CD4-positive, alpha-beta T cell treated with Interleukin-15 for 4 hours (primary cell): ENCODE measurements around the gene PDCD1.

Source experiments
- DNase-seq: peaks from one replicate; pipeline ENCODE4 v3.0.0-alpha.2; 2020; ENCODE audit warnings: low spot score

Gene PDCD1

GRCh38 chr2:241895712-241896641, 37.3 kb upstream of the PDCD1 start:
- DNase-seq = no peak

GRCh38 chr2:241895427-241895711, 36.7 kb upstream of the PDCD1 start:
- no peak for DNase-seq

GRCh38 chr2:241894681-241895426, 36.2 kb upstream of the PDCD1 start:
- DNase-seq = no peak

GRCh38 chr2:241894056-241894641, 35.5 kb upstream of the PDCD1 start:
- no peak for DNase-seq

GRCh38 chr2:241893265-241893664, 34.6 kb upstream of the PDCD1 start:
- no peak for DNase-seq

- DNase-seq = no peak
Measured at GRCh38 chr2:241892299-241893137, 33.8 kb upstream of the PDCD1 start.

- no peak for DNase-seq
Measured at GRCh38 chr2:241891988-241892298, 33.2 kb upstream of the PDCD1 start.

GRCh38 chr2:241891315-241891987, 32.8 kb upstream of the PDCD1 start:
- no peak for DNase-seq

GRCh38 chr2:241890524-241891235, 32.0 kb upstream of the PDCD1 start:
- no peak for DNase-seq

GRCh38 chr2:241888641-241889040, 29.9 kb upstream of the PDCD1 start:
- DNase-seq = no peak

- no peak for DNase-seq
Measured at GRCh38 chr2:241887806-241888522, 29.3 kb upstream of the PDCD1 start.

- no peak for DNase-seq
Measured at GRCh38 chr2:241886840-241887447, 28.2 kb upstream of the PDCD1 start.

GRCh38 chr2:241885946-241886643, 27.4 kb upstream of the PDCD1 start:
- no peak for DNase-seq

GRCh38 chr2:241885291-241885945, 26.7 kb upstream of the PDCD1 start:
- no peak for DNase-seq

- DNase-seq = no peak
Measured at GRCh38 chr2:241884951-241885290, 26.2 kb upstream of the PDCD1 start.

- no peak for DNase-seq
Measured at GRCh38 chr2:241882091-241882625, 23.5 kb upstream of the PDCD1 start.

GRCh38 chr2:241880311-241881073, 21.8 kb upstream of the PDCD1 start:
- DNase-seq = no peak

- DNase-seq = no peak
Measured at GRCh38 chr2:241879326-241879725, 20.6 kb upstream of the PDCD1 start.
